ENCODE data around the gene FAM156A. TPM values are rescaled to one million over a fixed set of nuclear protein-coding genes. Genes with fewer than 3 reads are reported as not detected.
A peak's percentile ranks its signal among the peaks of the same experiment; 100 is the strongest.
"Not testable (repeated sequence)": the region's sequence is repeated elsewhere in the genome, so short reads cannot be mapped to it uniquely, and the experiment has no call there.

The FAM156A gene
- total and polyA plus RNA-seq, 7 donors: 3.4 to 9.9 (median 5.7) TPM

- WGBS, 3 donors: no CpG with 5 or more reads among the region's 10 CpGs
These were observed 8.4 kb downstream of the FAM156A start for GRCh38 chrX:52949884-52950283.

GRCh38 chrX:52949325-52949724 is 9.0 kb downstream of the FAM156A start:
- intact Hi-C loops (cut with DNase I): not testable (repeated sequence)

More at GRCh38 chrX:52949884-52950283, 8.4 kb downstream of the FAM156A start:
- ATAC-seq; DNase-seq; H3K9me3 ChIP-seq; intact Hi-C loops (cut with DNase I); H3K4me3 ChIP-seq; H3K36me3 ChIP-seq (ENCODE audit: insufficient read depth in 1 of 2, low read depth in 1 of 2); H3K27me3 ChIP-seq (ENCODE audit: insufficient read depth in 3 of 3, low read length in 2 of 3); H3K4me1 ChIP-seq; H3K27ac ChIP-seq: not testable (repeated sequence)

GRCh38 chrX:52948265-52948664 is 10.1 kb downstream of the FAM156A start:
- H3K36me3 ChIP-seq (ENCODE audit: insufficient read depth in 1 of 2, low read depth in 1 of 2); H3K27me3 ChIP-seq (ENCODE audit: insufficient read depth in 3 of 3, low read length in 2 of 3); H3K4me3 ChIP-seq; intact Hi-C loops (cut with DNase I); H3K9me3 ChIP-seq; H3K4me1 ChIP-seq; DNase-seq; H3K27ac ChIP-seq: not testable (repeated sequence)
- ATAC-seq: peak in 3 of 4 donors; percentile 37 to 56 (median 53)
- no CpG with 5 or more reads among the region's 17 CpGs for WGBS, 3 donors

More at GRCh38 chrX:52949325-52949724, 9.0 kb downstream of the FAM156A start:
- H3K9me3 ChIP-seq; H3K4me1 ChIP-seq; H3K27ac ChIP-seq; DNase-seq; ATAC-seq; H3K4me3 ChIP-seq; H3K27me3 ChIP-seq (ENCODE audit: insufficient read depth in 3 of 3, low read length in 2 of 3); H3K36me3 ChIP-seq (ENCODE audit: insufficient read depth in 1 of 2, low read depth in 1 of 2): not testable (repeated sequence)
- WGBS, 3 donors: no CpG with 5 or more reads among the region's 4 CpGs

- ATAC-seq: peak in 3 of 4 donors; percentile 34 to 88 (median 57)
- H3K4me3 ChIP-seq; H3K9me3 ChIP-seq; H3K27me3 ChIP-seq (ENCODE audit: insufficient read depth in 3 of 3, low read length in 2 of 3); H3K27ac ChIP-seq; H3K4me1 ChIP-seq; H3K36me3 ChIP-seq (ENCODE audit: insufficient read depth in 1 of 2, low read depth in 1 of 2); intact Hi-C loops (cut with DNase I); DNase-seq: not testable (repeated sequence)
- no CpG with 5 or more reads among the region's 16 CpGs for WGBS, 3 donors
These were observed 10.8 kb downstream of the FAM156A start for GRCh38 chrX:52947501-52947900.

GRCh38 chrX:52945838-52946494 is 12.4 kb downstream of the FAM156A start:
- WGBS, 3 donors: no CpG with 5 or more reads among the region's 14 CpGs
- intact Hi-C loops (cut with DNase I); H3K4me3 ChIP-seq; H3K9me3 ChIP-seq; H3K36me3 ChIP-seq (ENCODE audit: insufficient read depth in 1 of 2, low read depth in 1 of 2); H3K4me1 ChIP-seq; DNase-seq; ATAC-seq; H3K27ac ChIP-seq; H3K27me3 ChIP-seq (ENCODE audit: insufficient read depth in 3 of 3, low read length in 2 of 3): not testable (repeated sequence)

- H3K36me3 ChIP-seq (ENCODE audit: insufficient read depth in 1 of 2, low read depth in 1 of 2); intact Hi-C loops (cut with DNase I); H3K4me1 ChIP-seq; H3K9me3 ChIP-seq; H3K27me3 ChIP-seq (ENCODE audit: insufficient read depth in 3 of 3, low read length in 2 of 3); DNase-seq; H3K27ac ChIP-seq; H3K4me3 ChIP-seq: not testable (repeated sequence)
- no CpG with 5 or more reads among the region's 10 CpGs for WGBS, 3 donors
- ATAC-seq: peak; percentile 57 to 76 (median 66)
These were observed 16.6 kb downstream of the FAM156A start for GRCh38 chrX:52941728-52942127.

- H3K27ac ChIP-seq; intact Hi-C loops (cut with DNase I); ATAC-seq; H3K36me3 ChIP-seq (ENCODE audit: insufficient read depth in 1 of 2, low read depth in 1 of 2); DNase-seq; H3K4me3 ChIP-seq; H3K4me1 ChIP-seq; H3K9me3 ChIP-seq; H3K27me3 ChIP-seq (ENCODE audit: insufficient read depth in 3 of 3, low read length in 2 of 3): not testable (repeated sequence)
- WGBS, 3 donors: no CpG with 5 or more reads among the region's 4 CpGs
These were observed 17.6 kb downstream of the FAM156A start for GRCh38 chrX:52940704-52941103.

GRCh38 chrX:52935470-52935784 is 22.9 kb downstream of the FAM156A start:
- Histone ChIP-seq H3K4me3 (peak overlapping the region; percentile 89), H3K27ac (peak overlapping the region; percentile 96)
- ATAC-seq; DNase-seq; H3K27me3 ChIP-seq (ENCODE audit: insufficient read depth in 3 of 3, low read length in 2 of 3); intact Hi-C loops (cut with DNase I); H3K9me3 ChIP-seq; H3K36me3 ChIP-seq (ENCODE audit: insufficient read depth in 1 of 2, low read depth in 1 of 2); H3K4me1 ChIP-seq: not testable (repeated sequence)
- 0 to 3% (median 1%) methylated on average over 10 of the region's 10 CpGs for WGBS, 3 donors

All from psoas muscle (tissue), 8 donors.